DOHH2 (cell line): ENCODE data around the gene EHHADH.

ENCODE experiments used
- H3F3A ChIP-seq: fragments of 200-600 bp; sonication (generic), shearing (Covaris generic); 2 replicates; pipeline ENCODE4 v1.6.0; 2016; ENCODE audit warnings: antibody characterized with exemption, mild to moderate bottlenecking; ENCODE audit not compliant: control insufficient read depth, insufficient read depth
- H3K27ac ChIP-seq: fragments of 200-600 bp; sonication (generic); 2 replicates; pipeline ENCODE4 v1.5.1; 2014; ENCODE audit warnings: low read depth, mild to moderate bottlenecking, low read length, moderate library complexity
- H3K27me3 ChIP-seq: fragments of 200-600 bp; sonication (generic); 2 replicates; pipeline ENCODE4 v1.6.1; 2014; ENCODE audit warnings: mild to moderate bottlenecking, low read length, mixed read lengths; ENCODE audit not compliant: control insufficient read depth
- H3K36me3 ChIP-seq: fragments of 200-600 bp; sonication (generic); 2 replicates; pipeline ENCODE4 v1.6.1; 2014; ENCODE audit warnings: mild to moderate bottlenecking, low read length, moderate library complexity, mixed read lengths; ENCODE audit not compliant: control insufficient read depth
- H3K4me1 ChIP-seq: fragments of 200-600 bp; sonication (generic); 2 replicates; pipeline ENCODE4 v1.6.1; 2014; ENCODE audit warnings: mild to moderate bottlenecking, low read length, mixed read lengths; ENCODE audit not compliant: control insufficient read depth
- H3K4me2 ChIP-seq: fragments of 200-600 bp; sonication (generic); 2 replicates; pipeline ENCODE4 v1.6.0; 2014; ENCODE audit warnings: mild to moderate bottlenecking, low read length, moderate library complexity
- H3K4me3 ChIP-seq: fragments of 200-600 bp; sonication (generic); 2 replicates; pipeline ENCODE4 v1.5.1; 2014; ENCODE audit warnings: mild to moderate bottlenecking, low read length, mixed read lengths
- H3K79me2 ChIP-seq: fragments of 200-600 bp; sonication (generic); 2 replicates; pipeline ENCODE4 v1.6.1; 2014; ENCODE audit warnings: mild to moderate bottlenecking, low read length, mixed read lengths; ENCODE audit not compliant: control insufficient read depth
- H3K9me2 ChIP-seq: fragments of 200-600 bp; sonication (generic); replicated peaks from 2 replicates; pipeline ENCODE4 v1.6.1; 2014; ENCODE audit warnings: mild to moderate bottlenecking, low read length, mixed read lengths; ENCODE audit not compliant: control insufficient read depth
- H3K9me3 ChIP-seq: fragments of 200-600 bp; sonication (generic); 2 replicates; pipeline ENCODE4 v1.6.1; 2014; ENCODE audit warnings: antibody characterized with exemption, low read length, mixed read lengths; ENCODE audit not compliant: control insufficient read depth, insufficient read depth
- H4K20me1 ChIP-seq: fragments of 200-600 bp; sonication (generic); 2 replicates; pipeline ENCODE4 v1.6.0; 2014; ENCODE audit warnings: low read depth, mild to moderate bottlenecking, antibody characterized with exemption, low read length, moderate library complexity; ENCODE audit not compliant: control insufficient read depth, insufficient read depth
- CTCF ChIP-seq: fragments of 200-600 bp; sonication (generic); IDR thresholded peaks from one replicate; pipeline ENCODE4 v1.5.1; 2014; ENCODE audit warnings: antibody characterized with exemption, mild to moderate bottlenecking, low read depth, low read length; ENCODE audit not compliant: poor library complexity, severe bottlenecking
- EZH2phosphoT487 ChIP-seq: fragments of 200-600 bp; sonication (generic); IDR thresholded peaks from 2 replicates; pipeline ENCODE4 v1.6.1; 2017; ENCODE audit warnings: borderline replicate concordance, mild to moderate bottlenecking, antibody characterized with exemption, low read length, moderate library complexity, mixed read lengths

EHHADH gene

GRCh38 chr3:185175370-185175987, 78.4 kb downstream of the EHHADH start:
- H3K4me3 ChIP-seq, result peak overlapping the region; percentile 48
- TF ChIP-seq EZH2phosphoT487 (no peak), CTCF (no peak)
- H3K9me2 ChIP-seq, result no peaks in the 10 kb centered on the region
- no peaks in the 10 kb centered on the region for H3K9me3 ChIP-seq
- no peaks in the 10 kb centered on the region for H3K36me3 ChIP-seq
- H3F3A ChIP-seq, result no peaks in the 10 kb centered on the region
- peaks cover 19% of the 10 kb centered on the region for H3K4me1 ChIP-seq
- no peaks in the 10 kb centered on the region for H4K20me1 ChIP-seq
- H3K27me3 ChIP-seq, result 0 out of 2 replicates have a peak, but pooled peaks cover 2% of the 10 kb centered on the region
- H3K79me2 ChIP-seq, result no peaks in the 10 kb centered on the region
- peak overlapping the region; percentile 13; the same call in 1 of the 2 replicates for H3K27ac ChIP-seq
- peak overlapping the region; percentile 64 for H3K4me2 ChIP-seq

- no peak overlapping the region for H3K27ac ChIP-seq
- H3F3A ChIP-seq, result no peaks in the 10 kb centered on the region
- no peaks in the 10 kb centered on the region for H3K9me3 ChIP-seq
- no peaks in the 10 kb centered on the region for H3K79me2 ChIP-seq
- H3K9me2 ChIP-seq, result no peaks in the 10 kb centered on the region
- H3K4me1 ChIP-seq, result peaks cover 19% of the 10 kb centered on the region
- no peaks in the 10 kb centered on the region for H4K20me1 ChIP-seq
- H3K36me3 ChIP-seq, result no peaks in the 10 kb centered on the region
- no peak overlapping the region for H3K4me2 ChIP-seq
- H3K27me3 ChIP-seq, result no peaks in the 10 kb centered on the region
- H3K4me3 ChIP-seq, result no peak overlapping the region
- TF ChIP-seq EZH2phosphoT487, result no peak
- TF ChIP-seq CTCF, result no peak
Measured at GRCh38 chr3:185172086-185173049, 81.5 kb downstream of the EHHADH start.

DNA sequence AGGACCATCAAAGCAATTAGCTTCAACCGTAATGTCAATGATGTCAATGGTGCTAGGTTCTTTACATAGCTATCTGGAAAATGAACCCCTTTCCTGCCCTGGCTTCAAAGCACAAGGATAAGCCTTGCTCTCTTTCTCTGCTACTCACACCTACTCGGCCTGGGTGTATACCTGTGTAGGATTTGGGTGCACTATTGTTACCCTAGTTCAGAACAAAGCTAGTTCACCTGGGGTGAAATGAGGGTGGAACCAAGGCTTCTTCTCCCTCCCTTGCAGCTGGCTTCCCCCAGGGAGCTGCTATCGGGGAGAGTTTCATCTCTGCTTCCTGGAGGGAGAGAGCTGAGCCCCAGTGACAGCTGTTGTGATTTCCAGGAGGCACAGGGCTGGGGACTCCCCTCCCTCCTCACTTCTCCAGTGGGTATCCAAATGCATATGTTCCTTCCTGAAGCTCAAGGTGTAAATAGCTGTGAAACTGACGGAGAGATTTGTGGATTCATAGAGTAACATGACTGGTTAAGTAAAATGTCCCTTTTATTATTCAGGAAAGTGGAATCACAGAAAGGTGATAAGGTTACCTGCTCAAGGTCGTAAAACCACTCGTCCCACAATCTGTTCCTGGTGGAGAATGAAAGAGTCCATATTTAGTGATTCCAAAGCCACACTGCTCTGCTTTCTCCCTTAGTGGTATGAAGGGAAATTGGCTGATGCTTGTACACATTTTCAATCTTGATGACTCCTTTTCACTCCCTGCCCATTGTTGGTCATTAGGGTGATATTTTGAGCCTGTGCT, 89.2 kb downstream of the EHHADH start:
- Histone ChIP-seq H4K20me1 (no peaks in the 10 kb centered on the region), H3K27ac (no peak overlapping the region), H3K36me3 (no peaks in the 10 kb centered on the region), H3K79me2 (no peaks in the 10 kb centered on the region), H3K4me1 (no peaks in the 10 kb centered on the region), H3K4me3 (no peak overlapping the region), H3K27me3 (peaks cover 17% of the 10 kb centered on the region), H3K9me3 (no peaks in the 10 kb centered on the region), H3F3A (no peaks in the 10 kb centered on the region), H3K9me2 (no peaks in the 10 kb centered on the region), H3K4me2 (no peak overlapping the region)
- TF ChIP-seq CTCF, result no peak
- TF ChIP-seq EZH2phosphoT487, result no peak
